ENCODE data around the gene MYRIP.

DNA sequence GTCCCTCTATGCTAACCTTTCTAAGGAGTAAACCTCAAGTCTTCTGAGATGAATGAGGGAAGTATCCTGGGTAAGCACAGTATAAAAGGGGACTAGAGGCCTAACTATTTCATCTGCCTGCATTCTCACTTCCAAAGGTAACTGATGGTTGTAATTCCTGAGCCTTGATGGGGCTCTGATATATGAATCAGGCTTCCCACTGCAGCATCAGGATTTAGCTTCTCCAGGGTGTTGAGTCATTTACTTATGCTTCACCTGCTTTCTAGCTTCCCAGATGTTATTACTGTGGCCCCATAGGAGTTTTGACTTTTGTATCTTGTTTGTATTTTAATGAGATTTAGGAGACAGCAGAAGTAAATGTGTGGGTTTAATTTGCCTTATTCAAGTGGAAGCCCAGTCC is 292.8 kb downstream of the MYRIP start:
- TF ChIP-seq ZNF274 (IDR thresholded peaks at IDR 0.05; ENCODE audit: low read depth, low read length) (no peak), YY1 (IDR thresholded peaks at IDR 0.05; ENCODE audit: insufficient read depth, insufficient read length) (no peak), SUZ12 (IDR thresholded peaks at IDR 0.05; ENCODE audit: extremely low read depth, insufficient read depth, insufficient read length) (no peak)
